ENCODE results near the gene KRT76.

DNA sequence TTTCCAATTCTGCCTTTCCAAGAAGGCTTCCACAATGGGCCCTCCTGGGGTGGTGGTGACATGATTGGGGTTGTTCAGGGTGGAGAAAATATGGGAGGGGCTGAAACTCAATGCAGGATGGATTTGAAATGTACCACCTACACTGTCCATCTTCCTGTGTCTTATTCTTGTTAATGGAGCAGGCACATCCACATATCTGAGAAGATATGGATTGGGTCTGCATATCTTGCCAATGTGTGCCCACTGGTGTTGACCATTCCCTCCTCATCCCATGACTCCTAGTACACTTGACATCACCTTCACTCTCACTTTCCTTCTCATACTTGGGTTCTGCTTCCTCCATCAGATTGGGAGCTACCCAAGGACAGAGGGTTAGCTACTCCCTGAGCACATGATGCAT, 7.2 kb downstream of the KRT76 start:
- TF ChIP-seq CTCF (conservative IDR thresholded peaks at IDR 0.05; ENCODE audit: low read depth in 2 of 2) = no peak
- no peak for TF ChIP-seq EZH2 (IDR thresholded peaks at IDR 0.05; ENCODE audit: low read depth, unreplicated experiment)
- no peak for TF ChIP-seq POLR2AphosphoS5 (IDR thresholded peaks at IDR 0.05; ENCODE audit: low read depth)
- TF ChIP-seq REST (IDR thresholded peaks at IDR 0.05; ENCODE audit: unreplicated experiment) = no peak
- TF ChIP-seq ZNF114 (CRISPR knock-in tag; IDR thresholded peaks at IDR 0.05) = no peak
- TF ChIP-seq CREB1 (CRISPR knock-in tag; IDR thresholded peaks at IDR 0.05; ENCODE audit: low read depth) = no peak
- TF ChIP-seq EZH2phosphoT487 (IDR thresholded peaks at IDR 0.05; ENCODE audit: unreplicated experiment) = no peak
- TF ChIP-seq JUNB (IDR thresholded peaks at IDR 0.05; ENCODE audit: unreplicated experiment) = no peak
- no peak for TF ChIP-seq NANOG (IDR thresholded peaks at IDR 0.05; ENCODE audit: borderline replicate concordance)
- TF ChIP-seq, protein P1, sequence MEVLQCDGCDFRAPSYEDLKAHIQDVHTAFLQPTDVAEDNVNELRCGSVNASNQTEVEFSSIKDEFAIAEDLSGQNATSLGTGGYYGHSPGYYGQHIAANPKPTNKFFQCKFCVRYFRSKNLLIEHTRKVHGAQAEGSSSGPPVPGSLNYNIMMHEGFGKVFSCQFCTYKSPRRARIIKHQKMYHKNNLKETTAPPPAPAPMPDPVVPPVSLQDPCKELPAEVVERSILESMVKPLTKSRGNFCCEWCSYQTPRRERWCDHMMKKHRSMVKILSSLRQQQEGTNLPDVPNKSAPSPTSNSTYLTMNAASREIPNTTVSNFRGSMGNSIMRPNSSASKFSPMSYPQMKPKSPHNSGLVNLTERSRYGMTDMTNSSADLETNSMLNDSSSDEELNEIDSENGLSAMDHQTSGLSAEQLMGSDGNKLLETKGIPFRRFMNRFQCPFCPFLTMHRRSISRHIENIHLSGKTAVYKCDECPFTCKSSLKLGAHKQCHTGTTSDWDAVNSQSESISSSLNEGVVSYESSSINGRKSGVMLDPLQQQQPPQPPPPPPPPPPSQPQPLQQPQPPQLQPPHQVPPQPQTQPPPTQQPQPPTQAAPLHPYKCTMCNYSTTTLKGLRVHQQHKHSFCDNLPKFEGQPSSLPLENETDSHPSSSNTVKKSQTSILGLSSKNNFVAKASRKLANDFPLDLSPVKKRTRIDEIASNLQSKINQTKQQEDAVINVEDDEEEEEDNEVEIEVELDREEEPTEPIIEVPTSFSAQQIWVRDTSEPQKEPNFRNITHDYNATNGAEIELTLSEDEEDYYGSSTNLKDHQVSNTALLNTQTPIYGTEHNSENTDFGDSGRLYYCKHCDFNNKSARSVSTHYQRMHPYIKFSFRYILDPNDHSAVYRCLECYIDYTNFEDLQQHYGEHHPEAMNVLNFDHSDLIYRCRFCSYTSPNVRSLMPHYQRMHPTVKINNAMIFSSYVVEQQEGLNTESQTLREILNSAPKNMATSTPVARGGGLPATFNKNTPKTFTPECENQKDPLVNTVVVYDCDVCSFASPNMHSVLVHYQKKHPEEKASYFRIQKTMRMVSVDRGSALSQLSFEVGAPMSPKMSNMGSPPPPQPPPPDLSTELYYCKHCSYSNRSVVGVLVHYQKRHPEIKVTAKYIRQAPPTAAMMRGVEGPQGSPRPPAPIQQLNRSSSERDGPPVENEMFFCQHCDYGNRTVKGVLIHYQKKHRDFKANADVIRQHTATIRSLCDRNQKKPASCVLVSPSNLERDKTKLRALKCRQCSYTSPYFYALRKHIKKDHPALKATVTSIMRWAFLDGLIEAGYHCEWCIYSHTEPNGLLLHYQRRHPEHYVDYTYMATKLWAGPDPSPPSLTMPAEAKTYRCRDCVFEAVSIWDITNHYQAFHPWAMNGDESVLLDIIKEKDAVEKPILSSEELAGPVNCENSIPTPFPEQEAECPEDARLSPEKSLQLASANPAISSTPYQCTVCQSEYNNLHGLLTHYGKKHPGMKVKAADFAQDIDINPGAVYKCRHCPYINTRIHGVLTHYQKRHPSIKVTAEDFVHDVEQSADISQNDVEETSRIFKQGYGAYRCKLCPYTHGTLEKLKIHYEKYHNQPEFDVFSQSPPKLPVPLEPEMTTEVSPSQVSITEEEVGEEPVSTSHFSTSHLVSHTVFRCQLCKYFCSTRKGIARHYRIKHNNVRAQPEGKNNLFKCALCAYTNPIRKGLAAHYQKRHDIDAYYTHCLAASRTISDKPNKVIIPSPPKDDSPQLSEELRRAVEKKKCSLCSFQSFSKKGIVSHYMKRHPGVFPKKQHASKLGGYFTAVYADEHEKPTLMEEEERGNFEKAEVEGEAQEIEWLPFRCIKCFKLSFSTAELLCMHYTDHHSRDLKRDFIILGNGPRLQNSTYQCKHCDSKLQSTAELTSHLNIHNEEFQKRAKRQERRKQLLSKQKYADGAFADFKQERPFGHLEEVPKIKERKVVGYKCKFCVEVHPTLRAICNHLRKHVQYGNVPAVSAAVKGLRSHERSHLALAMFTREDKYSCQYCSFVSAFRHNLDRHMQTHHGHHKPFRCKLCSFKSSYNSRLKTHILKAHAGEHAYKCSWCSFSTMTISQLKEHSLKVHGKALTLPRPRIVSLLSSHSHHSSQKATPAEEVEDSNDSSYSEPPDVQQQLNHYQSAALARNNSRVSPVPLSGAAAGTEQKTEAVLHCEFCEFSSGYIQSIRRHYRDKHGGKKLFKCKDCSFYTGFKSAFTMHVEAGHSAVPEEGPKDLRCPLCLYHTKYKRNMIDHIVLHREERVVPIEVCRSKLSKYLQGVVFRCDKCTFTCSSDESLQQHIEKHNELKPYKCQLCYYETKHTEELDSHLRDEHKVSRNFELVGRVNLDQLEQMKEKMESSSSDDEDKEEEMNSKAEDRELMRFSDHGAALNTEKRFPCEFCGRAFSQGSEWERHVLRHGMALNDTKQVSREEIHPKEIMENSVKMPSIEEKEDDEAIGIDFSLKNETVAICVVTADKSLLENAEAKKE (CRISPR knock-in tag; IDR thresholded peaks at IDR 0.05) = no peak
- no peak for TF ChIP-seq ETS1 (IDR thresholded peaks at IDR 0.05)
- TF ChIP-seq ZNF331 (CRISPR knock-in tag; IDR thresholded peaks at IDR 0.05; ENCODE audit: low read depth) = no peak
- TF ChIP-seq STAT1 (IDR thresholded peaks at IDR 0.05; ENCODE audit: unreplicated experiment) = no peak

All from GM23338 (cell line).